Ecto neural progenitor cell (in vitro differentiated cells): Measurements from ENCODE around the gene ZC3H8.
"Not testable (repeated sequence)": the region's sequence is repeated elsewhere in the genome, so short reads cannot be mapped to it uniquely, and the experiment has no call there.

ENCODE experiments used
- DNase-seq: peaks from one replicate; pipeline ENCODE4 v3.0.0-alpha.2; 2018; ENCODE audit warnings: low spot score

The ZC3H8 gene

GRCh38 chr2:112254466-112255240, at the start of gene ZC3H8:
Gene ZC3H8, minus strand, starts transcription at chr2:112255042. Its CDS starts 61 bp downstream, at chr2:112254981.
- peak; percentile 96 for DNase-seq

- no peak for DNase-seq
Measured at GRCh38 chr2:112304298-112304941, 49.6 kb upstream of the ZC3H8 start.

GRCh38 chr2:112301973-112302372, 47.1 kb upstream of the ZC3H8 start:
- no peak for DNase-seq

GRCh38 chr2:112301171-112301584, 46.3 kb upstream of the ZC3H8 start:
- DNase-seq = no peak

- DNase-seq = no peak
Measured at GRCh38 chr2:112296407-112296806, 41.6 kb upstream of the ZC3H8 start.

- no peak for DNase-seq
Measured at GRCh38 chr2:112295407-112296078, 40.7 kb upstream of the ZC3H8 start.

- DNase-seq = no peak
Measured at GRCh38 chr2:112293636-112294401, 39.0 kb upstream of the ZC3H8 start.

- no peak for DNase-seq
Measured at GRCh38 chr2:112290648-112291047, 35.8 kb upstream of the ZC3H8 start.

GRCh38 chr2:112290088-112290487, 35.2 kb upstream of the ZC3H8 start:
- no peak for DNase-seq

- not testable (repeated sequence) for DNase-seq
Measured at GRCh38 chr2:112283535-112283934, 28.7 kb upstream of the ZC3H8 start.

- DNase-seq = not testable (repeated sequence)
Measured at GRCh38 chr2:112282066-112282465, 27.2 kb upstream of the ZC3H8 start.

- no peak for DNase-seq
Measured at GRCh38 chr2:112277596-112278220, 22.9 kb upstream of the ZC3H8 start.

GRCh38 chr2:112276954-112277353, 22.1 kb upstream of the ZC3H8 start:
- DNase-seq = no peak

- peak; percentile 88 for DNase-seq
Measured at GRCh38 chr2:112275887-112276773, 21.3 kb upstream of the ZC3H8 start.

- DNase-seq = peak; percentile 100
Measured at GRCh38 chr2:112275311-112275886, 20.6 kb upstream of the ZC3H8 start, which contains the start of gene ZC3H6. Gene ZC3H6, plus strand, starts transcription at chr2:112275597. Its CDS starts 398 bp downstream, at chr2:112275995.

GRCh38 chr2:112273349-112273748, 18.5 kb upstream of the ZC3H8 start:
- DNase-seq = no peak

- no peak for DNase-seq
Measured at GRCh38 chr2:112272669-112273068, 17.8 kb upstream of the ZC3H8 start.

GRCh38 chr2:112268547-112268946, 13.7 kb upstream of the ZC3H8 start:
- no peak for DNase-seq

- DNase-seq = no peak
Measured at GRCh38 chr2:112262876-112263275, 8.0 kb upstream of the ZC3H8 start.

- DNase-seq = no peak
Measured at GRCh38 chr2:112260295-112260625, 5.4 kb upstream of the ZC3H8 start.
